HUDEP-2 (cell line): ENCODE data around the gene OXCT2.
A peak's percentile ranks its signal among the peaks of the same experiment; 100 is the strongest.
"Not testable (repeated sequence)": the region's sequence is repeated elsewhere in the genome, so short reads cannot be mapped to it uniquely, and the experiment has no call there.

ENCODE experiments used
- DNase-seq, 76 experiments: peaks; one replicate each; lab custom pipeline; 2025; ENCODE audit not compliant: unreplicated experiment in 76 of 76; lab: John Stamatoyannopoulos, UW

Gene OXCT2

DNA sequence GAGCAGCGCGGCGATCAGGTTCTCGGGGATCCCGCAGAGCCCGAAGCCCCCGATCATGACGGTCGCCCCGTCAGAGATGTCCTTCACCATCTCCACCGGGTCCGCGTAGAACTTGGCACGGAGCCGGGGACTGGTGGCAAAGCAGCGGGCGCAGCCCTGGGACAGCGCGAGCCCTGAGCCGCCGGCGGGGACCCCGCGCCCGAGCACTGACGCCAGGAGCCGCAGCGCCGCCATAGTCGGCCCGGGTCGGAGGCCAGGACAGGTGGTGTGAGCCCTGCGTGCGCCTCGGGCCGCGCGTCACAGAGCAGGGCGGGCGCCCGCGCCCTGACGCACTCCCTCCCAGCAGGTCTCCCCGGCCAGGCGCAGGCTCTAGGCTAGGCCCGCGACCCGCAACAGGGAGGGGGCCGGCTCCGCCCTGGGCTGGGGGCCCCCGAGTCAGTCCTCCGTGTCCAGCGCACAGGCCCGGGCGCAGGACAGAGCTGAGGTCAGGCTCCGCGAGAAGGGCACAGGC, at the start of gene OXCT2:
OXCT2 (minus strand) TSS at position 327 of the 511 bp plus-strand sequence; CDS start at position 234, 93 bp downstream.
- not testable (repeated sequence) for DNase-seq

DNA sequence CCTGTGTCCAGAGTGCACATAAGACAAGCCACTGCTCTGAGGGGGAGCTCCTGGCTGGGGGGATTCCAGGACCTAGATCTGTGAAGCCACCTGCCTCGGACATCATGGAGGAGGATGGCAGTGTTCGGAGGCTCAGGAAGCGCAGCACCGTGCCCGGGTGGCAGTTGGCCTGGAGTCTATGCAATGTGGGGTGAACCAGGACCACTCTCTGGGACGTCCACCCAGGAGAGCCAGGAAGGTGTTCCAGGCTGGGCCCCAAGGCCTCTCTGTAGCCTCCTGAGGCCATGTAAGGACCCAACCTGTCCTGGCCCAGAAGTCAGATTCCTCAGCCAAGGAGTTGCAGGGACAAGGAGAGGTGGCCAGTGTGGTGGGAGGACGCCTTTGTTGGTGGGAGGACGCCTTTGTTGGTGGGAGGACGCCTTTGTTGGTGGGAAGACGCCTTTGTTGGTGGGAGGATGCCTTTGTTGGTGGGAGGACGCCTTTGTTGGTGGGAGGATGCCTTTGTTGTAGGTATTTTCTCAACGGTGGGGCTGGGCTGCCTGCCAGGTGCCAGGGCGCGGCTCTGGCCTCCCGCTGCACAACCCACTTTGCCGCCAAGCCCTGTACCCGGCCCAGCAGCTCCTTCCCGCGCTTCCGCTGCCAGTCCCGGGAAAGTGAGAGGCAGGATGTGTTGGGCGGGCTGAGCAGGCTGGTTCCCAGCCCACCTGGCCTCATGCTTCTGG, 48.1 kb upstream of the OXCT2 start:
- peak in 1 of 76 experiments; percentile 3 for DNase-seq

- peak in 1 of 76 experiments; percentile 5 for DNase-seq
Observed at GRCh38 chr1:39818482-39818881, 47.3 kb upstream of the OXCT2 start.

- peak in 22 of 76 experiments; percentile 3 to 41 (median 14) for DNase-seq
Observed at GRCh38 chr1:39817091-39817932, 46.2 kb upstream of the OXCT2 start.

DNA sequence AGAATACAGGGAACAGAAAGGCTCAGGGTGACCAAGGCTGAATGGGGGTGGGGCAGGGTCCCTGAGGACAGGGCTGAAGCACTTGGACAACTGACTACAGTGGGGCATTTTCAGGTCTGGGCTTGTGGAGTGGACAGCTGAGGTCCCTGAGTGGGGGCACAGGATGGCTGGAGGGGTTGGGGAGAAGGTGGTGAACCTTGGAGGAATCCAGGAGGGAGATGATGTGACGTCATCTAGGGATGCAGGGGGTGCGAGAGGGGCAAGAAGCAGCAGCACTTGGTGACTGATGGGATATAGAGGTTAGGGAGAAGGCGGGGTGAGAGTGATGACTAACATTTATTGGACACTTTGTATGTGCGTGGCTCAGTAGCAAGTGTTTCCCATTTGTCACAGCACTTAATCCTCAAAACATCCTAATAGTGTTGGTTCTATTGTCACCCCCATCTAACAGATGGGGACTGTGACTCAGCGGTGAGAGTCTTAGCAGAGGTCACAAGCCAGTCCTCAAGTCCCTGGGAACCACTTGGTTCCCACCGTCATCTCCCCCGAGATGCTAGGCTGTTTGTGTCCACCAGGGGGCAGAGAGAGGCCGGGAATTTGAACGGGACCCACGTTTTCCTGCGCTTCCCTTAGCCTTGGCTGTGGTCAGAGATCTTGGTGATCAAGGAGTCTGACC, 45.4 kb upstream of the OXCT2 start:
- peak in 58 of 76 experiments; percentile 4 to 77 (median 48) for DNase-seq

GRCh38 chr1:39812913-39813312, 41.8 kb upstream of the OXCT2 start:
- DNase-seq = no peak

- no peak for DNase-seq
Observed at GRCh38 chr1:39808784-39809517, 37.8 kb upstream of the OXCT2 start.

GRCh38 chr1:39805385-39805784, 34.2 kb upstream of the OXCT2 start:
- no peak for DNase-seq

- DNase-seq = no peak
Observed at GRCh38 chr1:39802496-39803260, 31.5 kb upstream of the OXCT2 start.

DNA sequence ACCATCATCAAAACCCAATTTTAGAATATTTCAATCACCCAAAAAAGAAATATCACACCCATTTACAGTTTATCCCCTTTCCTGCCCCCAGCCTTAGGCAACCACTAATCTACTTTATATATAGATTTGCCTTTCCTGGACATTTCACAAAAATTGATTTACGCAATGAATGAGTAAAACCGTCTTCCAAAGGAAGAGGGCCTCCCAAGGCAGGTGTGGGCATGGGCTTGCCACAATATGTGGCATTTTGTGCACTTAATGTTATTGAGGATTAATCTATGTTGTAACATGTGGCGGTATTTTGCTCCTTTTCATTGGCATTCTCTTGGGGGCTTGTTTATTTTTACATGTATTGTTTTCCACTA, 29.3 kb upstream of the OXCT2 start:
- no peak for DNase-seq

DNA sequence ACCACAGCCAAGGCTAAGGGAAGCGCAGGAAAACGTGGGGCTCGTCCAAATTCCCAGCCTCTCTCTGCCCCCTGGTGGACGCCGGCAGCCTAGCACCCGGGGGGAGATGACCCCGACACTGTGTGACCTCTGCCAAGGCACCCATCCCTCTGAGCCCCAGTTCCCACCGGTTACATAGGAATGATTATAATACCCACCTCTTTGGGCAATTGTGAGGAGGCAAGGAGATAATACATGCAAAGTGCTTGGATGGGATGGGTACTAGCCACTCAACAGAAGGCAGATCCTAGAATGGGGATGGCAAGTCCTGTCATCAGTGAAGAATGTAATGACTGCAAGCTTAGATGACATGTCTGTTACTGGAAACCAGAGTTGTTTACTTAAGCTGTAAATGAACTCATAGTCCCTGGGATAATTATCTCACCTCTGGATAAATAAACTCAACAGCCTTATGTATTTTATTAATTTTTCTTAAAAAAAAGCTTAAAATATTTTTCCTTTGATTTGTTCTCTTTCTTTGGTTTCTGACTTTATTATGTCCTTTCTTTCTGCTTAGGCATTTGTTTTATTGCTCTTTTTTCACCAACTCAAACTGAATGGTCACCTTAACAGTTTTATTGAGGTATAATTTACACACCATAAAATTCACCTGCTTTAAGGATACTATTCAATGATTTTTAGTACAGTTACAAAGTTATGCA, 28.8 kb upstream of the OXCT2 start:
- peak in 66 of 76 experiments; percentile 10 to 84 (median 62) for DNase-seq

- DNase-seq = peak in 75 of 76 experiments; percentile 55 to 96 (median 87)
Observed at GRCh38 chr1:39798859-39799769, 28.0 kb upstream of the OXCT2 start.

DNA sequence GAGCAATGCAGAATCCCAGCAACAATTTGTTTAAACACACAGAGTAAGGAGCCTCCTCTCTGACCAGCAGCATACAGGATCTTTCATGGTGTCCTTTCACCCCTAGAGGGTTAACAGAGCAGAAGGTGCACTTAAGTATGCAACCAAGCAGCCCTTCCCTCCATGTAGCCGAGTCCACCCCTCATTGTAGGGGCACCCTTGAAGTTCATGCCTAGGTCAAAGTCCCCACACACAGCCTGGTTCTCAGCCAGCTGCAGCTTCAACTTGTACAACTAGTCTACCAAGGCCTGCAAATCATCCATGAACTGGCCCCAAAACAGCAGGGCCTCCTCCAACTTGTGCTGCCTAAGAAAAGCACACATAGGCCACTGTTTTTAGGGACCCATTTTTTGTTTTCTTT, 24.5 kb upstream of the OXCT2 start:
- no peak for DNase-seq

DNA sequence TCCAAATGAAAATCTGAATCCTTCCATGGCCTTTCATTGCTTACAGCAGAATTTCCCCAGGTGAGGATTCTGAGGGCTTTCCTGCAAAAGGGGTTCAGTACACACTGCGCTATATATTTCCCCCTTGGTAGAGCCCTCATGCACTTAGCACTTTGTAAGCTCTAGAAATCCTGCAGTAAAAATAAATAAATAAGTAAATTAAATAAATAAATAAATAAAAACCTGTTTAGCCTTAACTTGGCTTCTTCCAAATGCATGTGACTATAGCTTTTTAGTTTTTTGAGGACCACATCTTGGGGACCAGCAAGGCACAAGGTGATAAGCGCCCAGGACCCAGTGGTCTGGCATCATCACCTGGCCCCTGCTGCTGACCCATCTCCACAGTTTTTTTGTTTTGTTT, 20.7 kb upstream of the OXCT2 start:
- no peak for DNase-seq

DNA sequence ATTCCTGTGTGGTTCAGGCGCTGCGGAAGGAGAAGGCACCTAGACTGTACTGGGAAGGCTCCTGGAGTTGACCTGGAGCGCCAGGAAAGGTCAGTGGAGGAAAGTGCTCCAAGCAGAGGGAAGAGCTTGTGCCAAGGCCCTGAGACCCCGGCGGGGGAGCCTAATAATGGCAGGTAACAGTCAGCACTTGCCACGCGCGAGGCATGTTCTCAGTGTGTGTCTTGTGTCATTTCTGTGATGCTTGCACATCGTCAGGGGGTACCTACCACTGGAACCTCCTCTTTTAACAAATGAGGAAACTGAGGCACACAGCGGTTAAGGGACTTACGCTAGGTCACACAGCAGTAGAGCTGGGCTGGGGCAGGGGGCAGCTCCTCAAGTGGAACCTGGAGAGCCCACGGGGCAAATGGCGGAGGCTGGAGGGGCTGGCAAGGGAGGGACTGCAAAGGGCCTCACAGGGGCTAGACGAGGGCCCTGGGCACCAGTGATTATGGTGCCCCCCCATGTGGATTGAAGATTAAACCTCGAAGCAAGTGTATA, 18.5 kb upstream of the OXCT2 start:
- DNase-seq = peak in 3 of 76 experiments; percentile 21 to 36 (median 35)

GRCh38 chr1:39788758-39789570, 17.8 kb upstream of the OXCT2 start, which contains the start of gene BMP8B:
Gene BMP8B, minus strand, starts transcription at chr1:39788865. Its CDS starts 380 bp downstream, at chr1:39788485.
- DNase-seq = peak in 69 of 76 experiments; percentile 7 to 84 (median 63)

- no peak for DNase-seq
Observed at GRCh38 chr1:39788426-39788757, 17.2 kb upstream of the OXCT2 start.
